PFSK-1 (cell line): Measurements from ENCODE around the gene NRK.

Experiments
- FOXP2 ChIP-seq: optimal IDR thresholded peaks from 2 replicates; pipeline ENCODE3; 2011; ENCODE audit warnings: borderline replicate concordance, control low read depth, inconsistent platforms; ENCODE audit not compliant: insufficient read depth; ENCODE audit errors: extremely low read length, extremely low read depth
- POLR2AphosphoS5 ChIP-seq: IDR thresholded peaks from 2 replicates; pipeline ENCODE4 v1.6.1; 2012; ENCODE audit warnings: low read depth, mild to moderate bottlenecking, control low read depth, low read length, moderate library complexity
- REST ChIP-seq, 2 experiments: IDR thresholded peaks; 2 replicates each; pipeline versions ENCODE4 v1.6.1 to v1.8.0; 2011 to 2012; ENCODE audit warnings: low read depth in 2 of 2, low read length in 2 of 2, control low read depth in 1 of 2, inconsistent platforms in 1 of 2, mild to moderate bottlenecking in 1 of 2, moderate library complexity in 1 of 2; ENCODE audit not compliant: insufficient read depth in 1 of 2
- SIN3A ChIP-seq: IDR thresholded peaks from 2 replicates; pipeline ENCODE4 v1.6.1; 2012; ENCODE audit warnings: mild to moderate bottlenecking, low read length, moderate library complexity, borderline replicate concordance; ENCODE audit not compliant: insufficient read depth
- TAF1 ChIP-seq: IDR thresholded peaks from 2 replicates; pipeline ENCODE4 v1.6.1; 2012; ENCODE audit warnings: low read length, control low read depth, borderline replicate concordance; ENCODE audit not compliant: insufficient read depth

The NRK gene

GRCh38 chrX:105876658-105877057 lies 54.3 kb downstream of the NRK start:
- TF ChIP-seq FOXP2, result no peak
- TF ChIP-seq REST (IDR thresholded peaks at IDR 0.05; ENCODE audit: insufficient read depth in 1 of 2, low read depth in 2 of 2, low read length in 2 of 2), result no peak
- TF ChIP-seq POLR2AphosphoS5, result no peak
- no peak for TF ChIP-seq TAF1
- TF ChIP-seq SIN3A, result no peak

DNA sequence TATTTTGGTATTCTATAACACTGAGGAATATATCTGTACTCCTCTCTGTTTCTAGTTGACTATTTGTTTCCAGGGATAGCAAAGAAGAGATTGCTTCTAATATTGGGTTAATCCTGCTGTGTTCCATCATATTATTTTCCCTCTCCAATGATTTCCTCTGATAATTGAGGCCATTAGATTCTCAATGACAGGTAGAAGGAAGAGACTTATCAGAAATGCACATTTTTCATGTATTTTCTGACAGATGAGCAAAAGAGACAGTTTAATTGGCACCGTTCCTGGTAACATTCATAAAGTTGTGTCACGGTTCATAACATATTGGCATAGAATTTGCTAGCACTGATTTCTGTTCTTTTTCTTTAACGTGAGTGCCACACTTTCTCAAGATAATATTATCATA lies 58.2 kb downstream of the NRK start:
- TF ChIP-seq SIN3A (no peak), FOXP2 (no peak), REST (IDR thresholded peaks at IDR 0.05; ENCODE audit: insufficient read depth in 1 of 2, low read depth in 2 of 2, low read length in 2 of 2) (no peak), POLR2AphosphoS5 (no peak), TAF1 (no peak)

DNA sequence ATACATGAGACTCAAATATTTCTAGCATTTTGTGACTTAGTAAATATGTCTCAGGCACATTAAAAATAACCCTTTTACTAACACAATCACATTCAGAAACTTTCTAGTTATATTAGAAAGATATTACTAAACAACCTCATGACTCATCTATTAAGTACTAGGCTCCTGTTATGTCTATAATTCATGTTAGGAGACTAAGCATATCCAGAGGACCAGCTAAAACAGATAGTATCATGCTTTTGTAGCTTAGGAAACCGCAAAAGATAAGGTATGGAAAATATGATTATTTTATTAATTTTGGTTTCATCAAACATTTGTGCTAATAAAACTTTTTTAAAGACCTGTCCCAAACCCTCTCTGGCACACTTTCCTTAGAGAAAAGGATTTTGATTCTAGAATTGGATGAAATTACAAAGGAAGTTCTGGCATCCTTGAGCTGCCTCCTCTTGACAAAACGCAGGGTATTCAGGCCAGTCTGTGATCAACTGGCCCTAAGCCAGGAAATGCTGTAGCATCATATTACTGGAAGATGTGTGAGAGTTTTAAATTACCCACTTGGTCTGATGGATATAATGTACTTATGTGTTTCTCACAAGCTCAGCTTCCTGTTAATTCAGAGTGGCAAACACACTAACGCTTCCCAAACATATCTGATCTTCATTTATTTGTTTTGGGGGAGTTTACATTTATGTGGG lies 60.4 kb downstream of the NRK start:
- TF ChIP-seq POLR2AphosphoS5, result no peak
- TF ChIP-seq TAF1, result no peak
- TF ChIP-seq FOXP2, result no peak
- no peak for TF ChIP-seq SIN3A
- no peak for TF ChIP-seq REST (IDR thresholded peaks at IDR 0.05; ENCODE audit: insufficient read depth in 1 of 2, low read depth in 2 of 2, low read length in 2 of 2)

- no peak for TF ChIP-seq FOXP2
- TF ChIP-seq SIN3A, result no peak
- TF ChIP-seq TAF1, result no peak
- TF ChIP-seq REST (IDR thresholded peaks at IDR 0.05; ENCODE audit: insufficient read depth in 1 of 2, low read depth in 2 of 2, low read length in 2 of 2), result no peak
- TF ChIP-seq POLR2AphosphoS5, result no peak
Observed at GRCh38 chrX:105894721-105895120, 72.4 kb downstream of the NRK start.

DNA sequence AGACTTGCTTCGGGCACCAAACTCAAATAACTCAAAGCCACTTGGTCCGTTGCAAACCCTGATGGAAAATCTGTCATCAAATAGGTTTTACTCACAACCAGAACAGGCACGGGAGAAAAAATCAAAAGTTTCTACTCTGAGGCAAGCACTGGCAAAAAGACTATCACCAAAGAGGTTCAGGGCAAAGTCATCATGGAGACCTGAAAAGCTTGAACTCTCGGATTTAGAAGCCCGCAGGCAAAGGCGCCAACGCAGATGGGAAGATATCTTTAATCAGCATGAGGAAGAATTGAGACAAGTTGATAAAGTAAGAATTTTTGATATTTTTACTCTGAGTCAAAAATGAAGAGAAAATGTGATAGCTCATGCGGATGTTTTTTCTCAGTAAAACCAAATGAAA lies 87.2 kb downstream of the NRK start:
- TF ChIP-seq TAF1 (no peak), FOXP2 (no peak), SIN3A (no peak), REST (IDR thresholded peaks at IDR 0.05; ENCODE audit: insufficient read depth in 1 of 2, low read depth in 2 of 2, low read length in 2 of 2) (no peak), POLR2AphosphoS5 (no peak)
